H1 (cell line): ENCODE data around the gene NR4A1. TPM values are rescaled to one million over a fixed set of nuclear protein-coding genes. Genes with fewer than 3 reads are reported as not detected.

Experiments
- EP300 ChIP-seq, 2 experiments: IDR thresholded peaks; 1 replicate in 1 of 2; 2 replicates in 1 of 2; pipeline ENCODE4 v1.6.1; 2011 to 2012; ENCODE audit warnings: low read depth in 2 of 2, low read length in 2 of 2, mild to moderate bottlenecking in 2 of 2, borderline replicate concordance in 1 of 2, inconsistent platforms in 1 of 2, moderate library complexity in 1 of 2
- polyA plus RNA-seq, 7 experiments: library from polyadenylated mRNA; depleted of rRNA in 3 of 7; stranded (reverse) in 5 of 7; unstranded in 2 of 7; fragments of >200 nt in 5 of 7; fragments of 200-250 nt in 2 of 7; gene quantifications; 1 replicate in 5 of 7; 2 replicates in 1 of 7; 4 replicates in 1 of 7; pipeline versions ENCODE4 v1.2.1 to v1.2.3, GENCODE V29; 2011 to 2013; ENCODE audit warnings: missing spikeins in 2 of 7, mixed read lengths in 2 of 7
- total RNA-seq: library from RNA; stranded (reverse); fragmentation: NEBNext Ultra II Directional; extraction: Animal tissue kit (Norgen Biotek cat#: 25700); gene quantifications from 2 replicates; pipeline ENCODE4 v1.2.1, GENCODE V29; 2021

Gene NR4A1
- total and polyA plus RNA-seq, 2 of the 8 experiments (the other 6 are each of a cell fraction or from before 2014, with no cell fraction given) = 18.7 to 23.3 TPM

- TF ChIP-seq EP300 (IDR thresholded peaks at IDR 0.05; ENCODE audit: borderline replicate concordance in 1 of 2, low read depth in 2 of 2, low read length in 2 of 2) = 0 out of 3 replicates have a peak, but pooled peaks of 1 of the 2 experiments have one; percentile 7
These were observed at the start of gene NR4A1 (continued) for GRCh38 chr12:52050758-52051541.
